Fibroblast of the aortic adventitia (primary cell): ENCODE measurements around the gene CYP24A1. TPM values are rescaled to one million over a fixed set of nuclear protein-coding genes. Genes with fewer than 3 reads are reported as not detected.

Experiments used
- DNase-seq: peaks from one replicate; pipeline ENCODE4 v3.0.0-alpha.2; 2010; ENCODE audit warnings: low read depth
- H3K4me3 ChIP-seq: 2 replicates; pipeline ENCODE4 v1.5.1; 2011; ENCODE audit warnings: low read depth, mild to moderate bottlenecking, control low read depth, low read length, moderate library complexity
- CTCF ChIP-seq: IDR thresholded peaks from 2 replicates; pipeline ENCODE4 v1.5.1; 2011; ENCODE audit warnings: mild to moderate bottlenecking, low read length, control low read depth, inconsistent platforms; ENCODE audit not compliant: insufficient read depth
- total RNA-seq: library from RNA; depleted of rRNA; stranded (reverse); fragments of >200 nt; gene quantifications from 2 replicates; pipeline ENCODE4 v1.2.3, GENCODE V29; 2012; ENCODE audit warnings: low replicate concordance

The CYP24A1 gene
- total RNA-seq, 1 donor: not detected

GRCh38 chr20:54218470-54218869 lies 44.7 kb upstream of the CYP24A1 start:
- no peak overlapping the region for H3K4me3 ChIP-seq
- no peak for DNase-seq
- TF ChIP-seq CTCF: no peak

GRCh38 chr20:54217762-54218161 lies 44.0 kb upstream of the CYP24A1 start:
- H3K4me3 ChIP-seq: no peak overlapping the region
- no peak for DNase-seq
- TF ChIP-seq CTCF: no peak

- H3K4me3 ChIP-seq: no peak overlapping the region
- DNase-seq: no peak
Measured at GRCh38 chr20:54215157-54215789, 41.5 kb upstream of the CYP24A1 start.

GRCh38 chr20:54214566-54214965 lies 40.8 kb upstream of the CYP24A1 start:
- no peak overlapping the region for H3K4me3 ChIP-seq
- DNase-seq: no peak
- no peak for TF ChIP-seq CTCF

More at GRCh38 chr20:54215157-54215789, 41.5 kb upstream of the CYP24A1 start:
- TF ChIP-seq CTCF: no peak

- TF ChIP-seq CTCF: no peak
- no peak overlapping the region for H3K4me3 ChIP-seq
Measured at GRCh38 chr20:54212871-54213270, 39.1 kb upstream of the CYP24A1 start.

GRCh38 chr20:54212226-54212625 lies 38.4 kb upstream of the CYP24A1 start:
- peak; percentile 89 for DNase-seq
- TF ChIP-seq CTCF: no peak
- no peak overlapping the region for H3K4me3 ChIP-seq

More at GRCh38 chr20:54212871-54213270, 39.1 kb upstream of the CYP24A1 start:
- no peak for DNase-seq
